Lung (tissue), 12 donors: ENCODE results near the gene ADTRP. TPM values are rescaled to one million over a fixed set of nuclear protein-coding genes. Genes with fewer than 3 reads are reported as not detected.
"Not testable (repeated sequence)": the region's sequence is repeated elsewhere in the genome, so short reads cannot be mapped to it uniquely, and the experiment has no call there.

ENCODE experiments used
- ATAC-seq: fragments of 200-7000 bp; cut with Tn5 transposase; one replicate; pipeline ENCODE4 v1.9.1; 2020; ENCODE audit warnings: moderate number of reproducible peaks; ENCODE audit not compliant: insufficient read depth, low FRiP score
- DNase-seq, 3 donors: peaks; one replicate each; pipeline ENCODE4 v3.0.0-alpha.2; 2013 to 2017
- H3K27ac ChIP-seq, 2 donors: one replicate each; pipeline ENCODE4 v1.5.1; 2013; ENCODE audit warnings: mild to moderate bottlenecking in 2 of 2, moderate library complexity in 2 of 2, control low read depth in 1 of 2, inconsistent platforms in 1 of 2, low read depth in 1 of 2, low read length in 1 of 2
- H3K27me3 ChIP-seq, 3 donors: one replicate each; pipeline ENCODE4 v1.5.1; 2013; ENCODE audit warnings: low read length in 2 of 3; ENCODE audit not compliant: control insufficient read depth in 3 of 3, insufficient read depth in 3 of 3
- H3K36me3 ChIP-seq, 4 donors: one replicate each; pipeline ENCODE4 v1.5.1; 2013; ENCODE audit warnings: low read length in 4 of 4, mild to moderate bottlenecking in 1 of 4, moderate library complexity in 1 of 4; ENCODE audit not compliant: control insufficient read depth in 4 of 4, insufficient read depth in 4 of 4
- H3K4me1 ChIP-seq, 5 donors: one replicate each; pipeline ENCODE4 v1.5.1; 2013; ENCODE audit warnings: low read length in 5 of 5, mild to moderate bottlenecking in 2 of 5, moderate library complexity in 1 of 5; ENCODE audit not compliant: control insufficient read depth in 5 of 5, insufficient read depth in 5 of 5
- H3K4me3 ChIP-seq: one replicate; pipeline ENCODE4 v1.5.1; 2013; ENCODE audit warnings: mild to moderate bottlenecking, control low read depth, moderate library complexity
- H3K9ac ChIP-seq, 2 donors: one replicate each; pipeline ENCODE4 v1.5.1; 2013; ENCODE audit warnings: low read length in 2 of 2, control low read depth in 1 of 2; ENCODE audit not compliant: insufficient read depth in 1 of 2
- H3K9me3 ChIP-seq, 4 donors: one replicate each; pipeline ENCODE4 v1.5.1; 2013; ENCODE audit warnings: low read length in 3 of 4, mild to moderate bottlenecking in 1 of 4, moderate library complexity in 1 of 4; ENCODE audit not compliant: control insufficient read depth in 4 of 4, insufficient read depth in 3 of 4
- CTCF ChIP-seq: IDR thresholded peaks from 2 replicates; pipeline ENCODE4 v1.5.1; 2012; ENCODE audit warnings: mild to moderate bottlenecking; ENCODE audit errors: control extremely low read depth, extremely low read depth
- WGBS, 2 donors: extraction: QIAGEN DNeasy Blood & Tissue Kit; methylation state at CpG; one replicate each; pipeline ENCODE4 v1.1.7; 2013; 5-methylcytosine and 5-hydroxymethylcytosine counted together
- polyA plus RNA-seq, 2 donors: library from polyadenylated mRNA; stranded (reverse); fragments of 200-250 nt; gene quantifications; one replicate each; pipeline ENCODE4 v1.2.1, GENCODE V29; 2013
- total RNA-seq, 2 donors: library from RNA; depleted of rRNA in 1 of 2; stranded (reverse); fragments of >200 nt in 1 of 2; gene quantifications; one replicate each; pipeline ENCODE4 v1.2.1, GENCODE V29; 2014 to 2021
- donor health status: control.
- donor health status: control.
- donor health status: Bipolar disorder and iron deficiency.
- donor health status: healthy.
- donor health status: DM: yes; HTN: yes; CAD: no.

Gene ADTRP
- total and polyA plus RNA-seq, 4 donors, result 3.9 to 8.0 (median 5.7) TPM

- H3K4me1 ChIP-seq, result peaks cover 0 to 9% (median 0%) of the 10 kb centered on the region in 5 donors
- peak in 2 of 3 donors; percentile 53 to 64 for DNase-seq
- H3K27ac ChIP-seq, result no peak overlapping the region
- no peaks in the 10 kb centered on the region for H3K36me3 ChIP-seq
- WGBS, 2 donors, result 38 to 67% methylated on average over 6 of the region's 6 CpGs
- H3K4me3 ChIP-seq, result no peak overlapping the region
- TF ChIP-seq CTCF, result no peak
- no peak for ATAC-seq
- H3K27me3 ChIP-seq, result no peaks in the 10 kb centered on the region
- no peaks in the 10 kb centered on the region for H3K9me3 ChIP-seq
- H3K9ac ChIP-seq, result no peak overlapping the region
Measured at GRCh38 chr6:11804135-11804534, 25.5 kb upstream of the ADTRP start.

GRCh38 chr6:11803591-11803971, 25.0 kb upstream of the ADTRP start:
- Histone ChIP-seq H3K4me3 (no peak overlapping the region), H3K9ac (no peak overlapping the region), H3K27ac (no peak overlapping the region), H3K4me1 (peaks cover 0 to 9% (median 0%) of the 10 kb centered on the region in 5 donors), H3K27me3 (no peaks in the 10 kb centered on the region), H3K36me3 (no peaks in the 10 kb centered on the region), H3K9me3 (no peaks in the 10 kb centered on the region)
- no peak for DNase-seq
- 63 to 88% methylated on average over 2 of the region's 2 CpGs for WGBS, 2 donors
- TF ChIP-seq CTCF, result no peak
- no peak for ATAC-seq

GRCh38 chr6:11802886-11803590, 24.4 kb upstream of the ADTRP start:
- WGBS, 2 donors, result 71 to 85% methylated on average over 6 of the region's 6 CpGs
- Histone ChIP-seq H3K4me1 (peaks cover 0 to 9% (median 0%) of the 10 kb centered on the region in 5 donors), H3K9me3 (no peaks in the 10 kb centered on the region), H3K27me3 (no peaks in the 10 kb centered on the region), H3K36me3 (no peaks in the 10 kb centered on the region), H3K9ac (no peak overlapping the region), H3K4me3 (no peak overlapping the region), H3K27ac (no peak overlapping the region)
- ATAC-seq (no peak), DNase-seq (no peak)
- TF ChIP-seq CTCF, result no peak

- not testable (repeated sequence) for H3K27ac ChIP-seq, H3K4me1 ChIP-seq, H3K36me3 ChIP-seq, DNase-seq, ATAC-seq, H3K9ac ChIP-seq, H3K4me3 ChIP-seq, H3K9me3 ChIP-seq, H3K27me3 ChIP-seq
- 73 to 100% methylated on average over 1 of the region's 1 CpG for WGBS, 2 donors
Measured at GRCh38 chr6:11800531-11800930, 21.9 kb upstream of the ADTRP start.
